Measurements from ENCODE around the gene SYNPR.
"Not testable (repeated sequence)": the region's sequence is repeated elsewhere in the genome, so short reads cannot be mapped to it uniquely, and the experiment has no call there.

The SYNPR gene

DNA sequence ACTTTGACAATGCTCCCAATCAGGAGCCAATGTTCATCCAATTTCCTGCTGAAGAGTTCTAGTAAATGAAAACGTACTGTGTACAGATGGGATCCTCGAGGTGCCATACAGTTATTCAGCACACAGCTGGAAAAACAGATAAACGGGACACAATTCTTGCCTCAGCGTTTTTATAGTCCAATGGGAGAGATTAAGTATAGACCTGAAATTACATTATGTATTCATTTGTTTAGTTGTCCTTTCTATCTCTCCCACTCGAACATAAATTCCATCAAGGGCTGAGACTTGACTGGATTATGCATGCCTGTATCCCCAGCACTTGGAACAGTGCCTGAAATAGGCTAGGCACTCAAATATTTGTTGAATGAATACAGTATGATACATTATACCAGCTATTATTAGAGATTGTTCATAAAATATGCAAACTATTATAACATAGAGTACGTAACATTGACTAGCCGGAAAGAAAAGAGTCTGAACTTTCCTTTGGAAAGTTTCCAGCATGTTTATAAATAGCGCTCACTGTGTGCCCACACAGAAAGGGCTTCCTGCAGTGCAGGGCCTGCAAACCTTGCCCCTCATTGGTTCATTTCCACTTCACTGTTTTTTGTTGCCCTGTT, 346.9 kb downstream of the SYNPR start:
- Histone ChIP-seq H3K9me3 (no peaks in the 10 kb centered on the region), H3K36me3 (replicated peaks) (no peaks in the 10 kb centered on the region), H3K4me1 (no peaks in the 10 kb centered on the region), H3K4me3 (no peak overlapping the region), H3K27me3 (ENCODE audit: low read depth) (peaks cover 3% of the 10 kb centered on the region; the same call in 1 of the 2 replicates)
- DNase-seq (ENCODE audit: low spot score in 2 of 2) = no peak
- in situ Hi-C loops (cut with MboI; ENCODE audit: low sequenced_read_pairs) = no loop called here

DNA sequence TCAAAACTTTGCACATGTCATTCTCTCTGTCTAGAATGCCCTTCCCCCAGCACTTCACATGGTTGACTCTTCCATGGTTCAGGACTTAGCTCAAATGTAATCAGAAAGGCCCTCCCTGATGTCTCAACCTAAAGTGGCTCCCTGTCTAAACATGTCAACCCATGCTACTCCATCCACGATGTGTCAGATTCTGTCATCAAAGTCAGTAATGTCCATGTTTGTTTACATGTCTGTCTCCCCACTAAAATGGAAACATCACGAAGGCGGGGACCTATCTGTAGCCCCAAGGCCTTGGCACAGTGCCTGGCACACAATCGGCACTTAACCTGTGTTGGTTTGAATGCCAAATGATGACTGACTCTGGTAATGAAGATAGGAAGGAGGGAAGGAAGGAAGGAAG, 353.6 kb downstream of the SYNPR start:
- H3K27me3 ChIP-seq (ENCODE audit: low read depth) = peaks cover 3% of the 10 kb centered on the region; the same call in 1 of the 2 replicates
- H3K36me3 ChIP-seq (replicated peaks) = no peaks in the 10 kb centered on the region
- no peak for DNase-seq (ENCODE audit: low spot score in 2 of 2)
- H3K4me1 ChIP-seq = no peaks in the 10 kb centered on the region
- H3K4me3 ChIP-seq = no peak overlapping the region
- H3K9me3 ChIP-seq = no peaks in the 10 kb centered on the region
- in situ Hi-C loops (cut with MboI; ENCODE audit: low sequenced_read_pairs) = no loop called here

DNA sequence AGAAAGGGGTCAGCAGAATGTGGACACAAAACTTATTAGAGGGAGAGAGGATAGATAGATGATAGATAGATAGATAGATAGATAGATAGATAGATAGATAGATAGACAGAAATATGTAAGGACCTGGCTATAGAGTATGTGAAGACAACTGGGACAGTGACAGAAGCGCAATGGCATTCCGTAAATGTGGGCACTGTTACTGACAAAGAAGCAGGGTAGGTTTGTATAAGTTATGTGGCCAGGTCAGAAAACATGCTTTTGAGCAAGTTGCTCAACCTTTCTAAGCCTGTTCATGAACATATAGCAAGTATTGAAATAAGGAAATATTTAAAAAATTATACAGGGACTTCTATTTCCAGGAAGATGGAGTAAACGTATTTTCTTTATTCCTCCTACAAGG, 357.1 kb downstream of the SYNPR start:
- Histone ChIP-seq H3K9me3 (no peaks in the 10 kb centered on the region), H3K4me1 (no peaks in the 10 kb centered on the region), H3K27me3 (ENCODE audit: low read depth) (no peaks in the 10 kb centered on the region), H3K4me3 (no peak overlapping the region), H3K36me3 (replicated peaks) (no peaks in the 10 kb centered on the region)
- no peak for DNase-seq (ENCODE audit: low spot score in 2 of 2)
- in situ Hi-C loops (cut with MboI; ENCODE audit: low sequenced_read_pairs) = no loop called here

DNA sequence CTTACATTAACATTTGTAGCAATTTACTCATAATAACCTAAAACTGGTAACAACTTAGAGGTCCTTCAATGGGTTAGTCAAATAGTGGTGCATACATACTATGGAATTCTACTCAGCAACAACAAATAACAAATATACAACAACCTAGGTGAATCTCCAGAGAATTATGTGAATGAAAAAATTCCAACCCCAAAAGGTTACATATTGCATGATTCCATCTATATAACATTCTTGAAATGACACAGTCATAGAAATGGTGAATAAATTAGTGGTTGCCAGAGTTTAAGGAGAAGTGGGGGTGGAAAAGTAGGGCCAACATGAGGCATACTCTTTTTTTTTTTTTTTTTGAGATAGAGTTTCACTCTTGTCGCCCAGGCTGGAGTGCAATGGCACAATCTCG, 361.7 kb downstream of the SYNPR start:
- in situ Hi-C loops (cut with MboI; ENCODE audit: low sequenced_read_pairs) = no loop called here
- DNase-seq (ENCODE audit: low spot score in 2 of 2) = no peak

DNA sequence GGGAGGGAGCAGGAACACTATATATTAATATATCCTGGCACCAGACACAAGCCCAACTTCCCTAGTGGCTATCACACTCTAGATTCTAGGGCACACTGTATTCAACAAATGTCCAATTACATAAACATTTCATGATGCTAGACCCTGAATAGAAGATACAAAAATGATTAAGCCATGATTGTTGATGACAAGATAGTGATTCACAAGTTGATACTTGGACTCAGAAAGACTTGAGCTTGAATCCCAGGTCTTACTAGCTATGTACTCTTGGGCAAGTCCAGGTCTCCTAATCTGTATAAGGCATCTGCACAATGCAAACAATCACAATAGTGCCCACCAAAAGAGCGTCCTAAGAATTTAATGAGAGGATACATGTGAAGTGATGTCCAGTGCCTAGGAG, 364.4 kb downstream of the SYNPR start:
- Histone ChIP-seq H3K27me3 (ENCODE audit: low read depth) (no peaks in the 10 kb centered on the region), H3K36me3 (replicated peaks) (no peaks in the 10 kb centered on the region), H3K9me3 (no peaks in the 10 kb centered on the region), H3K4me3 (no peak overlapping the region), H3K4me1 (no peaks in the 10 kb centered on the region)
- DNase-seq (ENCODE audit: low spot score in 2 of 2) = no peak
- in situ Hi-C loops (cut with MboI; ENCODE audit: low sequenced_read_pairs) = no loop called here

More for the DNA sequence above, 361.7 kb downstream of the SYNPR start:
- Histone ChIP-seq H3K9me3 (no peaks in the 10 kb centered on the region), H3K27me3 (ENCODE audit: low read depth) (no peaks in the 10 kb centered on the region), H3K4me1 (no peaks in the 10 kb centered on the region), H3K4me3 (no peak overlapping the region), H3K36me3 (replicated peaks) (no peaks in the 10 kb centered on the region)

DNA sequence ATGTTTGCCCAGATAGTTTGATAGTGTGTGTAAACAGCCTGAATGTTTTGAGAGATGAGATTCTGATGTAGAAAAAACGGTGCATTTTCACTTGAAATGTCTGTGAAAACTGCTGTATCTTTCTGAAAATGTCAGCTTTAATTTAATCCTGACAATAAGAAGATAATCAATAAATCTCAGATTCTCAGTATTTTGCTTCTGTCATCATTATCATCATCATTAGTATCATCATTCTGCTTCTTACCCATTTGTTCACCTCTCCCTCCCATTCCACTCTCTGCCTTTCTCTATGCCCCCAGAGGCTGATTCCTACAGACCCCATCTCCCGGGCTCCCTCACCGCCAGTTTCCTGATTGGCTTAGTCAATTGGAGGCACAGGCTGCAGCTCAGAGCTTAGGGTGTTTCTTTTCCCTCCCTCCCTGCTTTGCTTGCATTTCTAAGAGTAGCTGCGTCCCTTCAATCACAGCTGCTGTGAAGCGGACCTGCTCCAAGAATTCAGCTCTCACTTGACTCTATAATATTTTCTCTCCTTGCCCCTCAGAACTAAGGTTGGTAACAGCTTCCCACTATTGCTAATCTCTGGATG, 366.2 kb downstream of the SYNPR start:
- Histone ChIP-seq H3K9me3 (no peaks in the 10 kb centered on the region), H3K4me1 (no peaks in the 10 kb centered on the region), H3K36me3 (replicated peaks) (no peaks in the 10 kb centered on the region), H3K27me3 (ENCODE audit: low read depth) (no peaks in the 10 kb centered on the region), H3K4me3 (no peak overlapping the region)
- DNase-seq (ENCODE audit: low spot score in 2 of 2) = no peak
- in situ Hi-C loops (cut with MboI; ENCODE audit: low sequenced_read_pairs) = no loop called here

DNA sequence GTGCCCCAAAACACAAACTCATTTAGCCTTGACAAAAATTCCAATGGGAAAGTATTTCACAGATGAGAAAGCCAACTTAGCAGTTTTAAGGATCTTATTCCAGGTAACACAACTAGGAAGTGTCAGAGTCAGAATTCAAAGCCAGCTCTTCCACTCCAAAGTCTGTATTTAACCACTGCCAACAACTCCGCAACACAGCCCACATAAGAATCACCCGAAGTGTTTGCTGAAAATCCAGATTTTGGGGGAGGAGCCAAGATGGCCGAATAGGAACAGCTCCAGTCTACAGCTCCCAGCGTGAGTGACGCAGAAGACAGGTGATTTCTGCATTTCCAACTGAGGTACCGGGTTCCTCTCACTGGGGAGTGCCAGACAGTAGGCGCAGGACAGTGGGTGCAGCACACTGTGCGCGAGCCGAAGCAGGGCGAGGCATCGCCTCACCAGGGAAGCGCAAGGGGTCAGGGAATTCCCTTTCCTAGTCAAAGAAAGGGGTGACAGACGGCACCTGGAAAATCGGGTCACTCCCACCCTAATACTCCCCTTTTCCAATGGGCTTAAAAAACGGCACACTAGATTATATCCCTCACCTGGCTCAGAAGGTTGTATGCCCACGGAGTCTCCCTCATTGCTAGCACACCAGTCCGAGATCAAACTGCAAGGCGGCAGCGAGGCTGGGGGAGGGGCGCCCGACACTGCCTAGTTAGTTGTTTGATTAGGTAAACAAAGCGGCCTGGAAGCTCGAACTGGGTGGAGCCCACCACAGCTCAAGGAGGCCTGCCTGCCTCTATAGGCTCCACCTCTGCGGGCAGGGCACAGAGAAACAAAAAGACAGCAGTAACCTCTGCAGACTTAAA, 367.0 kb downstream of the SYNPR start:
- in situ Hi-C loops (cut with MboI; ENCODE audit: low sequenced_read_pairs) = not testable (repeated sequence)

DNA sequence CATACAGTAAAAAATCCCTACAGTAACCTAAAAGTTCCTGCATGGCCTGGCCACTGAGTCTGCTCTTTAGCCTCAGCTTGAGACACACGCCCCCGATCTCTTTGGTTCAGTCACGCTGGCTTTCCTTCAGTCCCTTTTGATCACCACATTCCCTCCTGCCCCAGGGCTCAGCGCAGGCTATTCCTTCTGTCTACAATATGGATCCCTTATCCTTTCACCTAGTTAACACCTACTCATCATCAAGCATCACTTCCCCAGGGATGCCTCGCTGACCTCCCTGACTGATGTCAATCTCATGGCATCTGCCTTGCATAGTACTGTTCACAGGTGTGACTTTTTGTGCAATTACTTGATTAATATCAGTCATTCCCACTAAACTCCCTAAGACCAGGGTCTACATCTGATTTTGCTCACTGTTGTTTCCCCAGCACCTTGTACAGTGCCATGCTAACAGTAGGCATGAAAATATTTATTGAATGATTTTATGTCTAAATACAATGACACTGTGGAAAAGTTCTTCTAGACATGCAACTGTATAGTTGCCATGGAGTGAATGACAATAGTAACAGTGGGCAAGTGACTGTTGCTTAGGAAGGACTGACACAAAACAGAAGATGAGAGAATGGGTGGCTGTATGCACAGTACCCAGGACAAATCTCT, 374.1 kb downstream of the SYNPR start, which contains the start of gene SNTN:
SNTN (plus strand) TSS at position 610 of the 660 bp plus-strand sequence; CDS start at position 623, 13 bp downstream.
- no peak within 1 kb of the TSS for H3K4me3 ChIP-seq
- no peaks in the 10 kb centered on the region for H3K9me3 ChIP-seq
- no peaks in the 10 kb centered on the region for H3K36me3 ChIP-seq (replicated peaks)
- DNase-seq (ENCODE audit: low spot score in 2 of 2) = no peak
- in situ Hi-C loops (cut with MboI; ENCODE audit: low sequenced_read_pairs) = no loop called here
- H3K27me3 ChIP-seq (ENCODE audit: low read depth) = no peaks in the 10 kb centered on the region; the same call in 1 of the 2 replicates
- H3K4me1 ChIP-seq = no peaks in the 10 kb centered on the region

More for the DNA sequence above, 367.0 kb downstream of the SYNPR start:
- not testable (repeated sequence) for H3K27me3 ChIP-seq (ENCODE audit: low read depth); H3K4me3 ChIP-seq; H3K4me1 ChIP-seq; H3K36me3 ChIP-seq (replicated peaks); H3K9me3 ChIP-seq
- peak in 1 of 2 experiments; percentile 14 for DNase-seq (ENCODE audit: low spot score in 2 of 2)

DNA sequence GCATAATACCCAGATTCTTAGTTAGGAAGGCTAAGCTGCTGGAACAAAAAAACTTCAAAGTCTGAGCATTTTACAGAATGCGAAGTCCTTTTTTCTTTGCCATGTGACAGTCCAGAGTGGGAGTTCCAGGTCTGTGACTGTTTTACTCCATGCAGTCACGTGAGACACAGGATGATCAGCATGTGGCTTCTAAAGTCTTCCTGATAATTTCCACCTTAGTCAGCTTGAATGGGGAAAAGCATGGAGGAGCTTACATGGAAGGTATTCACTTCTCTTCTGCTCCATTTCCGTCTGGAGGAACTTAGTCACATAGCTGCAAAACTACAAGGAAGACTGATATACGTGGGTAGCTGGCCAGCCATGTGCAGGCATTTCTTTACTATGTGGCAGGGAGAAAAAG, 376.1 kb downstream of the SYNPR start:
- Histone ChIP-seq H3K4me3 (no peak overlapping the region), H3K27me3 (ENCODE audit: low read depth) (no peaks in the 10 kb centered on the region; the same call in 1 of the 2 replicates), H3K9me3 (no peaks in the 10 kb centered on the region), H3K36me3 (replicated peaks) (no peaks in the 10 kb centered on the region), H3K4me1 (no peaks in the 10 kb centered on the region)
- in situ Hi-C loops (cut with MboI; ENCODE audit: low sequenced_read_pairs) = no loop called here
- no peak for DNase-seq (ENCODE audit: low spot score in 2 of 2)

DNA sequence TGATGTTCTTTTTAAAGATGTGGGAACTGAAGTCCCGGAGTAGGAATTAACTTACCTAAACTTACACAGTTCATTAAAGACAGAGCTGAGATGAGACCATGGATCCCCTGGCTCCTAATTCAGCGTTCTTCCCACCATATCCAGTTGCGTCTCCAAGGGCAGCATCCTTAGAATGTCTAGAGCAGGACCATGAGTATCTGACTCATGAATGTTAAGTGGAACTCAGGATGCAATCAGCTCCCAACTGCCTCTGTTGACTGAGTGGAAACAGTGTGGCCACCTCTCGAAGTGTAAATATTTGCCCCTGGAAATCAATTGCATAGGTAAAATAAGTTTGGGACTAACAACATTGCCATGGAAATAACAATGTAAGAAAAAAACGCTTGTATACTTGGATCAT, 376.8 kb downstream of the SYNPR start:
- H3K4me3 ChIP-seq = no peak overlapping the region
- no peak for DNase-seq (ENCODE audit: low spot score in 2 of 2)
- no peaks in the 10 kb centered on the region for H3K9me3 ChIP-seq
- no peaks in the 10 kb centered on the region for H3K36me3 ChIP-seq (replicated peaks)
- H3K4me1 ChIP-seq = no peaks in the 10 kb centered on the region
- H3K27me3 ChIP-seq (ENCODE audit: low read depth) = no peaks in the 10 kb centered on the region; the same call in none of the 2 replicates
- in situ Hi-C loops (cut with MboI; ENCODE audit: low sequenced_read_pairs) = no loop called here

DNA sequence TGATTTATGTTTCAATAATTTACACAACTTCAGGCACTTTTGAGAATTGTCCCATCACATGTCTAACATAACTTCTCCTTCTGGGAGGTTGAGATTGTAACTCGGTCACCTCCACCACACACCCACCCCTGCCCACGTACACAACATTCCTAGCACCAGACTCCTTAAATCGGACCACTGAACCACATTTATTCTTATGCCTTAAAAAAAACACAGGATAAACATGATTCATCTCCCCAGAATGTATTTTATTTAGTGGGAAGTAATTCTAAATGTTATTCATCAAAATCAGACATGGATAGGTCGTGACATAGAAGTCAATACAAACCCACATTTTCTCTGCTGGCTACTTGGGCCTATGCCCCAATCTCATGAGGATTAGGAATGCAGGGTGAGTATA, 377.4 kb downstream of the SYNPR start:
- DNase-seq (ENCODE audit: low spot score in 2 of 2) = no peak

DNA sequence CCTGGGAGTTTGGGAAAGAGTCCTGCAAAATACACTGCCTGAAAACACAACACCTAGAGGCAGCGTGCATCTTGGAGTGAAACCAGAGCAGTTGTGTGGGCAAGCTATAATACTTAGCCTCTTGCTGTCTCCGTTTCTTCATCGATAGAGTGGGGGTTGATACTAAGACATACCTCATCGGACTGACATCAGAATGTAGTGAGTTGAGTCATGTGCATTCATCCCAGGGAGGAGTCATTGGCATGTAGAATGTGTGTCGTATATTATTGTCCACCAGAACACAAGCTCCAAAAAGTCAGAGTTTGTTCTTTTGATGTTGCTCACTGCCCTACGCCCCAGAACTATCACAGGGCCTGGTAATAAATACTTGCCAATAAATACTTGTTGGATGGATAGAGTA, 378.7 kb downstream of the SYNPR start:
- no peaks in the 10 kb centered on the region for H3K36me3 ChIP-seq (replicated peaks)
- H3K4me3 ChIP-seq = no peak overlapping the region
- in situ Hi-C loops (cut with MboI; ENCODE audit: low sequenced_read_pairs) = no loop called here
- no peaks in the 10 kb centered on the region for H3K4me1 ChIP-seq
- H3K9me3 ChIP-seq = no peaks in the 10 kb centered on the region
- DNase-seq (ENCODE audit: low spot score in 2 of 2) = no peak
- H3K27me3 ChIP-seq (ENCODE audit: low read depth) = no peaks in the 10 kb centered on the region; the same call in none of the 2 replicates

More for the DNA sequence above, 377.4 kb downstream of the SYNPR start:
- Histone ChIP-seq H3K4me3 (no peak overlapping the region), H3K27me3 (ENCODE audit: low read depth) (no peaks in the 10 kb centered on the region; the same call in none of the 2 replicates), H3K4me1 (no peaks in the 10 kb centered on the region), H3K36me3 (replicated peaks) (no peaks in the 10 kb centered on the region), H3K9me3 (no peaks in the 10 kb centered on the region)
- in situ Hi-C loops (cut with MboI; ENCODE audit: low sequenced_read_pairs) = no loop called here

DNA sequence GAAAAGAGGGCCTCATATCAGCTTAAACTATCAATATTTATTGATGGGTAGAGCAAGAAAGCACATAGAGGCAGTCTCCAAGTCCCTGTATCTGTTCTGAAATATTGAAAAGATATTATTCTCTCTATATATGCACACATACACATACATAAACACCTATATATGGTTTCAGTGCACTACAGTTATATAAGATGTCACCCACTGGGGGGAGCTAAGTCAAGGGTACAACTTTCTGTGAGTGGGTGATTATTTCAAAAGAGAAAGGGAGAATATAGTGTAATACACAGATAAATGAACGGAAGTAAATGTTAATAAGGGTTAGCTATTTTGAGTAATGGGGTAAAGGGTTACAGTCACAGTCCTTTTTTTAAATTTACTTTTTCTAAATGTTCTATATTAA, 383.1 kb downstream of the SYNPR start:
- Histone ChIP-seq H3K36me3 (replicated peaks) (no peaks in the 10 kb centered on the region), H3K4me3 (no peak overlapping the region), H3K4me1 (no peaks in the 10 kb centered on the region), H3K9me3 (no peaks in the 10 kb centered on the region), H3K27me3 (ENCODE audit: low read depth) (no peaks in the 10 kb centered on the region; the same call in 1 of the 2 replicates)
- in situ Hi-C loops (cut with MboI; ENCODE audit: low sequenced_read_pairs) = no loop called here
- no peak for DNase-seq (ENCODE audit: low spot score in 2 of 2)
